NCI-H187 treated with DMSO at 0.1 percent for 48 hours (cell line): Measurements from ENCODE around the gene TUBD1.

Experiments used
- DNase-seq: peaks from one replicate; lab custom pipeline; 2025; lab: John Stamatoyannopoulos, UW

The TUBD1 gene

DNA sequence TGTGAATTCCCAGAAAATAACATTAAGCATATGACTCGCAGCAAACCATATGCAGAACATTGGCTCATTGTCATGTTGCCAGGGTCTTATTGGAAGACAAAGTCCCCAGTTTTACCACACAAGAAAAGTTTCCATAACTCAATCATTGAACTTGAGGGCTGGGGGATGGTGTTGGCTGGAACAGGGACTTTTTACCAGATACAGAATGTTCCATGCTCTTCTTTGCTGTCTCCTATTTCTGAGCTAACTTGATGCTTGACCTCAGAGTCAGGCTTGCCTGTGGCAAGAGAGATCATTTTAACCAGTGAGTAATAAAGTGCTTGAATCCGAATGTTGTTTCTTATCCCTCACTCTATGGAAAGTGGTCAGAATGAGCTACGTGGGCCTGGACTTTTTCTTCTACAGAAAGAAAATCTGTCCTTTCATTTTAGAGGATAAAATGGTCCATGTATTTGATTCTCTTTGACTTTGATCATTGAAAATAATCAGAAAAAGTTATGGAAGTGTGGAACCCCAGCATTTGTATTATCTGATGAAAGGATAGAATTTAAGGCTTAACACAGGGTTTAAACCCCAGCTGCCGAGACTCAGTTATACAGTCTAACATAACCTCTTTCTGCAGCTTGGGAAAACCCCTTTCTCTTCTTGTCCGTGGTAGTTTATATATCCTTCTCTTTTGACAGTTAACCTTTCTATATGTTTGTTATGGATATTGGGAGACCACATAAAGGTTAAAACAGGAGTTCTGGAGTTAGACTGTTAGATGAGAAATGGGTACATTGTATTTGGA lies 67.0 kb downstream of the TUBD1 start:
- no peak for DNase-seq

DNA sequence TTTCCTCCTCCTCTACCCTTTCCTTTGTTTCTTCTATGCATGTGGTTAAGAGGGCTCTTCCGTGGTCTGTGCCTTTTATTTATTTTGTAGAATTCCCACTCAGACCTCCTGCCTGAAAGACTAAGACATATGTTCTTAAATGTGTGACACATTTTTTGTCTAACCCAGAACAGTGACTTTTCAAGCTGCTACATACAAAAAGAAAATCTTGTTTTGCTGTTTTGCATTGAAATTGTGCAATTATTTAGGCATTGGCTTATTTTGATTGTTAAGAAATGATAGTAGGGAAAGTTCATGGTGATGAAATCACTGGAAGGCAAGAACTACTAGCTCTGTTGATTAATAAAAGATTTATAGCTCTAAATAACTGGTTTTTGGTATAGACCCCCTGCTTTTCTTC lies 76.8 kb downstream of the TUBD1 start:
- no peak for DNase-seq

DNA sequence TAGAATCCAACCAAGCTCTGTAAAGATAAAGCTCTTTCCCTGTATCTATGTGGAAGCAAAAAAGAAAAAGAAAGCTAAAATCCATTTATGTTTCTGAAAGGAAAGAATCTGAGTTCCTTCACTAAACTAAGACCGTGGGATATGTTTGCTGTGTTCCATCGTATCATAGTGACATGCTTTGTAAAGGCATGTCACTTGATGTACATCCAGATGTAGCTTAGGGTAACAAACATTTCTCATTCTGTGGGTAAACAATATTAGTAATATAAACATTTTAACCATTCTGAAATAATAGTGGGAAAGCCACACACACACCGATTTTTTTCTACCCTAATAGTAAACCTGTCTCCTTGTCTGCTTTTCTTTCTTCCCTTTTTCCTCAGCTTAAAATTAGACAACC lies 78.1 kb downstream of the TUBD1 start:
- no peak for DNase-seq

DNA sequence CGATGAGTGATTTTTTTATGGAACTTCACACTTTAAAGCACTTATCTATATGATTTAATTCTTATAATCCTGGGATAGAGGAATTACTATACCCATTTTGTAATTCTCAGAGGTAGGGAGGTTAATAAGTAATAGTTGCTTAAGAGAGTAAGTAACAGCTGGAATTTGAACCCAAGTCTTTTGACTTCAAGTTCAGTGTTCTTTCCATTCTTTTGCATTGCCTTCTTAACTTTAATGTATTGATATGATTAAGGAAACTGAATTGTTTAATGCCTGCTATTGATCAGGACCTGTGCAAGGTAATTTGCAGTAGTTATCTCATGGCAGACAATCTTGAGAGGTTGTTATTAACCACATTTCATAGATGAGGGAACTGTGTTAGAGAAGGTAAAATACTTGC lies 78.5 kb downstream of the TUBD1 start:
- DNase-seq: no peak

DNA sequence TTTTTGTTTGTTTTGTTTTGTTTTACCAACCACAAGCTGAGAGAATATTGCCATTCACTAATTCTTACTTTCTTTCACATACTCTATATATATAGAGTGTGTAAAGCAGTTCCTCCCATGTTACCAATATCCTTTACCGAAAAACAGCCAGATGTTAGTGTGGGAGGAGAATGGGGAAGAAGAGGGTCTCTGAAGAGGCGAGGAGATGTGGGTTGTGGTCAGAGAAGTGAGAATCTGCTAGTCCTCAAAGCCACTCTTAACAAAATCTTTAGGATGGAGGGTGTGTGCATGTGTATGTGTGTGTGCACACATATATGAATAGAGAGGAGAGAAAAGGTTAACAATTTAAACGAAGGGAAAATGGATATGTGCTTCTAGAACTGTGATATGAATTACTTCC lies 80.6 kb downstream of the TUBD1 start:
- no peak for DNase-seq

DNA sequence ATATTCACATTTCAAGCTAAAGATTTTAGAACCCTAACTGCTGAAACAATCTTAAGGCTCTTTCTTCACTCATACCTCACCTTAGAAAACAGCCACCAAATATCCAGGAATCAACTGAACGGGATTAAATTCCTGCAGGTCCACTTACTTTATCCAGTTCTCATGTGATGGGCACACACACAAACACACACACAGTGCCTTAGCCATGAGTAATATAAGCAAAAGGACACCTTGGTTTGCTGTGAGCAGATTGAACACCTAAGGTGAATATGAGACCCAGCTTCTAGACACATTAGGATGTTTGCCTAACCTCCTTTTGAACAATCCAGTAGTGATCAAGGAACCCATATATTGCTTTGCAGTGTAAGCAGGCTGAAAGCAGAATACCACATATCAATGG lies 81.5 kb downstream of the TUBD1 start:
- no peak for DNase-seq

DNA sequence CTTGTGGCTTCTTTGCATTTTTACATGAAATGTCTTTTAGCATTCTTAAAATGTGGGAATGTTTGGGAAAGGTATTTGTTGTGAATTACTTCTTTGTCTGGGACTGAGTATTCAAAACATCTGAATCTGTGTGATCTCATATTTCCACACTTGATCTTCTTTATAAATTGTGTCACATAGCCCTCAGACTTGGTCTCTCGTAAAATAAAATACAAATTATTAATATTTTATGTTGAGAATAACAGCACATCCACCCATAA lies 81.9 kb downstream of the TUBD1 start:
- DNase-seq: no peak
